ENCODE measurements around the gene KIAA1217. TPM values are rescaled to one million over a fixed set of nuclear protein-coding genes. Genes with fewer than 3 reads are reported as not detected.

The KIAA1217 gene
- total and polyA plus RNA-seq, 9 of the 15 experiments (the other 6 are each of a cell fraction or from before 2014, with no cell fraction given): 0.04 TPM; not detected in 8

DNA sequence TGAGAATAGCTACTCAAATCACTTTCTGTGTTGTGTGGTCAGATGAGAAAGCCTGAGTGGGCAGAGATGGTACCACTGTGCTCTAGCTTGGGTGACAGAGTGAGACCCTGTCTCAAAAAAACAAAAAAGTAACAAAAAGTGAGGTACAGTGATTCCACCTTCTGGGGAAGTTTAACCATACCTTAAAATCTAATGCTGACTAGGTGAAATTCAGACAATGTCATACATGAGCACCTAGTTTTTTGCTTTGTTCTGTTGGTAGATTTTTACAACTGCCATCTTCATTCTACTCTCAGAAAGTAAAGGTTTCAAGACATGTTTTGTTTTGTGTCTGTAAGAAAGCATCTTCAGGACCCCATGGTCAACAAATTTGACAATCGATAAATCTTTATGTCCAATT, 370.5 kb downstream of the KIAA1217 start:
- H3K4me1 ChIP-seq (replicated peaks in 1 of 2; ENCODE audit: control insufficient read depth in 2 of 2, insufficient read depth in 2 of 2, low read length in 2 of 2): peaks cover 0 to 12% of the 10 kb centered on the region in 2 experiments; a peak in 3 of 5 replicates
- 95% methylated on average over 1 of the region's 1 CpG for WGBS (ENCODE audit: insufficient coverage, low coverage, missing lambda C conversion rate)
- peak; percentile 84 for TF ChIP-seq ZNF316 (IDR thresholded peaks at IDR 0.05)
- TF ChIP-seq MAFF (IDR thresholded peaks at IDR 0.05; ENCODE audit: low read length): peak; percentile 37; the same call in 1 of the 2 replicates
- TF ChIP-seq C11orf30 (IDR thresholded peaks at IDR 0.05; ENCODE audit: low read depth): peak; percentile 63; the same call in 1 of the 2 replicates
- TF ChIP-seq TBP (optimal IDR thresholded peaks at IDR 0.05; ENCODE audit: low read depth, low read length): no peak
- no peak for TF ChIP-seq STAT5A (IDR thresholded peaks at IDR 0.05; ENCODE audit: borderline replicate concordance, low read length)
- ATAC-seq (no peak), FAIRE-seq (no peak), DNase-seq (ENCODE audit: extremely low read depth in 1 of 4, low spot score in 3 of 4) (no peak)
- H3K9me3 ChIP-seq (replicated peaks; ENCODE audit: control insufficient read depth, insufficient read depth, low read depth, low read length): no peaks in the 10 kb centered on the region
- no peaks in the 10 kb centered on the region for H3K9me1 ChIP-seq (ENCODE audit: control insufficient read depth, insufficient read depth, low read length)
- H3K4me2 ChIP-seq (ENCODE audit: insufficient read depth, low read length): no peak overlapping the region
- peaks cover 6% of the 10 kb centered on the region; the same call in 1 of the 3 replicates for H3K36me3 ChIP-seq (ENCODE audit: control insufficient read depth, insufficient read depth, low read length)
- no peak overlapping the region for H3K9ac ChIP-seq (ENCODE audit: insufficient read depth in 1 of 2, low read depth in 2 of 2, low read length in 2 of 2)
- no TSS peak for BruUV-seq (replicated peaks)
- H3K79me2 ChIP-seq (ENCODE audit: control insufficient read depth, insufficient read depth, low read length): no peaks in the 10 kb centered on the region
- in situ Hi-C loops (cut with MboI): no loop called here
- no peak overlapping the region for H3K27ac ChIP-seq (ENCODE audit: extremely low read depth, low read depth, low read length)
- intact Hi-C loops (cut with micrococcal nuclease): no loop called here
- no peak overlapping the region for H2AFZ ChIP-seq (ENCODE audit: low read depth, low read length)
- H4K20me1 ChIP-seq (replicated peaks; ENCODE audit: control insufficient read depth, insufficient read depth, low read length): no peaks in the 10 kb centered on the region
- H3K27me3 ChIP-seq (ENCODE audit: control insufficient read depth in 2 of 2, insufficient read depth in 2 of 2, low read length in 2 of 2): no peaks in the 10 kb centered on the region
- POLR2A ChIA-PET: interaction anchor here (0.6 to 1.8 kb wide), 2 partner anchors 10 to 214 kb away, joined by 3 to 12 read pairs; no protein-coding TSS in a partner anchor
- no peak overlapping the region for H3K4me3 ChIP-seq
- CTCF ChIA-PET (ENCODE audit: low intra/inter-chr PET ratio): no interaction called here

DNA sequence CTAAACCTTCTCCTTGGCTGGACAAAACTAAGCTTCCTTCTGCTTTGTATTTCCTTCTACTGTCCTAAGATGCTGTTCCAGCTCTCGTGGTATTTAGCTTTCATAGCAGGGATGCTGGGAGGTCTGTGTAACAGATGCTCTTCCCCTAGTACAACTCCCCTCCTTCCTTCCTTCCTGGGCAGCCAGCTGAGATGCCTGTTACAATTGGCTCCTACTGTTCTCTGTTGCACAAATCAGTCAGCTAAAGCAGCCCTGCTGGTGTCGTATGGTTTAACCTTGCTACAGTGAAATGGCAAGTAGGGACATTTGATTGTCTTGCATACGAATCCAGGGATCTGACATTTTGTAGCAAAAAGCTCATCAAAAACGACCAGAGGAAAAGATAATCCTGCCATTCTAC, 371.0 kb downstream of the KIAA1217 start:
- ChIA-PET POLR2A (interaction anchor here (0.6 to 1.8 kb wide), 3 partner anchors 9 to 213 kb away, joined by 3 to 12 read pairs (median 3); no protein-coding TSS in a partner anchor), CTCF (ENCODE audit: low intra/inter-chr PET ratio) (no interaction called here)
- H3K27ac ChIP-seq (ENCODE audit: extremely low read depth, low read depth, low read length): no peak overlapping the region
- H3K4me2 ChIP-seq (ENCODE audit: insufficient read depth, low read length): no peak overlapping the region
- no peaks in the 10 kb centered on the region for H4K20me1 ChIP-seq (replicated peaks; ENCODE audit: control insufficient read depth, insufficient read depth, low read length)
- no peaks in the 10 kb centered on the region for H3K79me2 ChIP-seq (ENCODE audit: control insufficient read depth, insufficient read depth, low read length)
- 54% methylated on average over 4 of the region's 4 CpGs for WGBS (ENCODE audit: insufficient coverage, low coverage, missing lambda C conversion rate)
- H3K36me3 ChIP-seq (ENCODE audit: control insufficient read depth, insufficient read depth, low read length): peaks cover 6% of the 10 kb centered on the region; the same call in 1 of the 3 replicates
- BruUV-seq (replicated peaks): no TSS peak
- no peak for DNase-seq (ENCODE audit: extremely low read depth in 1 of 4, low spot score in 3 of 4)
- H3K9ac ChIP-seq (ENCODE audit: insufficient read depth in 1 of 2, low read depth in 2 of 2, low read length in 2 of 2): no peak overlapping the region
- no peak overlapping the region for H3K4me3 ChIP-seq
- peaks cover 0 to 7% of the 10 kb centered on the region in 2 experiments; a peak in 3 of 5 replicates for H3K4me1 ChIP-seq (replicated peaks in 1 of 2; ENCODE audit: control insufficient read depth in 2 of 2, insufficient read depth in 2 of 2, low read length in 2 of 2)
- H3K27me3 ChIP-seq (ENCODE audit: control insufficient read depth in 2 of 2, insufficient read depth in 2 of 2, low read length in 2 of 2): no peaks in the 10 kb centered on the region
- ATAC-seq: peak; percentile 19
- no peak for FAIRE-seq
- no peak overlapping the region for H2AFZ ChIP-seq (ENCODE audit: low read depth, low read length)
- in situ Hi-C loops (cut with MboI): no loop called here
- intact Hi-C loops (cut with micrococcal nuclease): no loop called here
- no peaks in the 10 kb centered on the region for H3K9me3 ChIP-seq (replicated peaks; ENCODE audit: control insufficient read depth, insufficient read depth, low read depth, low read length)
- H3K9me1 ChIP-seq (ENCODE audit: control insufficient read depth, insufficient read depth, low read length): no peaks in the 10 kb centered on the region
- TF ChIP-seq COPS2 (conservative IDR thresholded peaks at IDR 0.05): no peak
- no peak for TF ChIP-seq ZFP30 (CRISPR knock-in tag; IDR thresholded peaks at IDR 0.05; ENCODE audit: borderline replicate concordance)
- TF ChIP-seq ZZZ3 (IDR thresholded peaks at IDR 0.05): no peak
- TF ChIP-seq, protein P1, sequence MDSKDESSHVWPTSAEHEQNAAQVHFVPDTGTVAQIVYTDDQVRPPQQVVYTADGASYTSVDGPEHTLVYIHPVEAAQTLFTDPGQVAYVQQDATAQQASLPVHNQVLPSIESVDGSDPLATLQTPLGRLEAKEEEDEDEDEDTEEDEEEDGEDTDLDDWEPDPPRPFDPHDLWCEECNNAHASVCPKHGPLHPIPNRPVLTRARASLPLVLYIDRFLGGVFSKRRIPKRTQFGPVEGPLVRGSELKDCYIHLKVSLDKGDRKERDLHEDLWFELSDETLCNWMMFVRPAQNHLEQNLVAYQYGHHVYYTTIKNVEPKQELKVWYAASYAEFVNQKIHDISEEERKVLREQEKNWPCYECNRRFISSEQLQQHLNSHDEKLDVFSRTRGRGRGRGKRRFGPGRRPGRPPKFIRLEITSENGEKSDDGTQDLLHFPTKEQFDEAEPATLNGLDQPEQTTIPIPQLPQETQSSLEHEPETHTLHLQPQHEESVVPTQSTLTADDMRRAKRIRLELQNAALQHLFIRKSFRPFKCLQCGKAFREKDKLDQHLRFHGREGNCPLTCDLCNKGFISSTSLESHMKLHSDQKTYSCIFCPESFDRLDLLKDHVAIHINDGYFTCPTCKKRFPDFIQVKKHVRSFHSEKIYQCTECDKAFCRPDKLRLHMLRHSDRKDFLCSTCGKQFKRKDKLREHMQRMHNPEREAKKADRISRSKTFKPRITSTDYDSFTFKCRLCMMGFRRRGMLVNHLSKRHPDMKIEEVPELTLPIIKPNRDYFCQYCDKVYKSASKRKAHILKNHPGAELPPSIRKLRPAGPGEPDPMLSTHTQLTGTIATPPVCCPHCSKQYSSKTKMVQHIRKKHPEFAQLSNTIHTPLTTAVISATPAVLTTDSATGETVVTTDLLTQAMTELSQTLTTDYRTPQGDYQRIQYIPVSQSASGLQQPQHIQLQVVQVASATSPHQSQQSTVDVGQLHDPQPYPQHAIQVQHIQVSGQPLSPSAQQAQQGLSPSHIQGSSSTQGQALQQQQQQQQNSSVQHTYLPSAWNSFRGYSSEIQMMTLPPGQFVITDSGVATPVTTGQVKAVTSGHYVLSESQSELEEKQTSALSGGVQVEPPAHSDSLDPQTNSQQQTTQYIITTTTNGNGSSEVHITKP (IDR thresholded peaks at IDR 0.05; ENCODE audit: partially characterized antibody): no peak
- TF ChIP-seq ZFPM2 (CRISPR knock-in tag; IDR thresholded peaks at IDR 0.05): no peak
- TF ChIP-seq FOS (IDR thresholded peaks at IDR 0.05; ENCODE audit: extremely low read depth, insufficient read length): no peak
- TF ChIP-seq TBL1XR1 (IDR thresholded peaks at IDR 0.05; ENCODE audit: low read length in 2 of 2): no peak
- TF ChIP-seq CREB1 (IDR thresholded peaks at IDR 0.05): no peak
- no peak for TF ChIP-seq CREB1 (CRISPR knock-in tag; IDR thresholded peaks at IDR 0.05)
- TF ChIP-seq GATAD2A (IDR thresholded peaks at IDR 0.05): no peak
